Gastroesophageal sphincter (tissue), 3 donors: ENCODE measurements around the gene BMP7.

Experiments
- CTCF ChIP-seq, 4 experiments: fragments of 200-600 bp in 2 of 4; fragments of 450-650 bp in 2 of 4; sonication (generic) in 1 of 4; IDR thresholded peaks; one replicate each; pipeline ENCODE4 v1.5.1; 2017 to 2019; ENCODE audit warnings: antibody characterized with exemption in 4 of 4, mild to moderate bottlenecking in 2 of 4, moderate library complexity in 2 of 4
- EP300 ChIP-seq: sonication (generic); formaldehyde crosslinking; IDR thresholded peaks from one replicate; pipeline ENCODE4 v1.6.1; 2017; ENCODE audit warnings: antibody characterized with exemption, mild to moderate bottlenecking
- POLR2A ChIP-seq, 2 donors: fragments of 450-650 bp; IDR thresholded peaks; one replicate each; pipeline ENCODE4 v1.6.1; 2017; ENCODE audit warnings: antibody characterized with exemption in 2 of 2, mild to moderate bottlenecking in 2 of 2, moderate library complexity in 1 of 2
- POLR2AphosphoS5 ChIP-seq: sonication (generic); formaldehyde crosslinking; IDR thresholded peaks from one replicate; pipeline ENCODE4 v1.6.1; 2017; ENCODE audit warnings: antibody characterized with exemption

GRCh38 chr20:57142667-57143066, 123.8 kb downstream of the BMP7 start:
- TF ChIP-seq POLR2A (IDR thresholded peaks at IDR 0.05) (no peak), CTCF (IDR thresholded peaks at IDR 0.05) (no peak), EP300 (no peak), POLR2AphosphoS5 (no peak)
